Neural crest cell (in vitro differentiated cells): Measurements from ENCODE around the gene NTM. TPM values are rescaled to one million over a fixed set of nuclear protein-coding genes. Genes with fewer than 3 reads are reported as not detected.
A peak's percentile ranks its signal among the peaks of the same experiment; 100 is the strongest.

Experiments used
- DNase-seq: peaks from one replicate; pipeline ENCODE4 v3.0.0; 2021; ENCODE audit warnings: low read depth, mixed read lengths, low spot score
- H3K27ac Mint-ChIP-seq: one replicate; pipeline ENCODE4 v1.8.0; 2021; ENCODE audit warnings: mild to moderate bottlenecking, mixed read lengths; ENCODE audit not compliant: unreplicated experiment
- H3K27me3 Mint-ChIP-seq: 2 replicates; pipeline ENCODE4 v1.8.0; 2021; ENCODE audit warnings: low read depth, mild to moderate bottlenecking, mixed read lengths
- H3K36me3 Mint-ChIP-seq: 2 replicates; pipeline ENCODE4 v1.8.0; 2021; ENCODE audit warnings: low read depth, mild to moderate bottlenecking, mixed read lengths
- H3K4me1 Mint-ChIP-seq: 2 replicates; pipeline ENCODE4 v1.8.0; 2021; ENCODE audit warnings: mixed read lengths
- H3K4me3 Mint-ChIP-seq: one replicate; pipeline ENCODE4 v1.8.0; 2021; ENCODE audit warnings: mild to moderate bottlenecking, mixed read lengths
- H3K9me3 Mint-ChIP-seq: 2 replicates; pipeline ENCODE4 v1.8.0; 2021; ENCODE audit warnings: mixed read lengths
- total RNA-seq: library from RNA; stranded (reverse); gene quantifications from 2 replicates; pipeline ENCODE4 v1.2.1, GENCODE V29; 2021
- TF ChIP-seq, protein P1 (sequence below): fragments of 200-600 bp; sonication (generic); conservative IDR thresholded peaks from 2 replicates; pipeline ENCODE4 v1.5.0; 2021; ENCODE audit warnings: antibody characterized with exemption, mild to moderate bottlenecking

NTM gene
- total RNA-seq, 1 donor from 2014 or later = 11.3 TPM

DNA sequence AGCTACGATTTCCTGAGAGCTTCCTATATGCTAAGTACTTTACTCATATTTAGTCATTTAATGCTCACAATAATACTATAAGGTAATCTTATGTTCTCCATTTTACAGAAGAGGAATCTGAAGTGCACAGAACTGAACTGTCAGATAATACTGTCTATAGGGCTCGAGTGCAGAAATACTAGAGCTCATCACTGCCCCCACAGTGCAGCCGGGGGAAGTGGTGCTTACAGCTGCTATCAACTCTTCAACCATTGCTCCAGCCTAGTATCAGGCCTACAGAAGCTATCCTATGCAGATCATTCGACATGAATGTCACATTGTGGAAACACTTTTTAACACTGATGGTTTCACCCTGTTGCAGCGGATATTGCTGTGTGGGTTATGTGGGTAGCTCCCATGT is 929.9 kb downstream of the NTM start:
- Mint-ChIP-seq H3K36me3 (no peaks in the 10 kb centered on the region), H3K4me1 (no peaks in the 10 kb centered on the region), H3K4me3 (no peak overlapping the region), H3K27me3 (no peaks in the 10 kb centered on the region), H3K27ac (no peak overlapping the region), H3K9me3 (peaks cover 2% of the 10 kb centered on the region)
- DNase-seq = no peak
- TF ChIP-seq, protein P1, sequence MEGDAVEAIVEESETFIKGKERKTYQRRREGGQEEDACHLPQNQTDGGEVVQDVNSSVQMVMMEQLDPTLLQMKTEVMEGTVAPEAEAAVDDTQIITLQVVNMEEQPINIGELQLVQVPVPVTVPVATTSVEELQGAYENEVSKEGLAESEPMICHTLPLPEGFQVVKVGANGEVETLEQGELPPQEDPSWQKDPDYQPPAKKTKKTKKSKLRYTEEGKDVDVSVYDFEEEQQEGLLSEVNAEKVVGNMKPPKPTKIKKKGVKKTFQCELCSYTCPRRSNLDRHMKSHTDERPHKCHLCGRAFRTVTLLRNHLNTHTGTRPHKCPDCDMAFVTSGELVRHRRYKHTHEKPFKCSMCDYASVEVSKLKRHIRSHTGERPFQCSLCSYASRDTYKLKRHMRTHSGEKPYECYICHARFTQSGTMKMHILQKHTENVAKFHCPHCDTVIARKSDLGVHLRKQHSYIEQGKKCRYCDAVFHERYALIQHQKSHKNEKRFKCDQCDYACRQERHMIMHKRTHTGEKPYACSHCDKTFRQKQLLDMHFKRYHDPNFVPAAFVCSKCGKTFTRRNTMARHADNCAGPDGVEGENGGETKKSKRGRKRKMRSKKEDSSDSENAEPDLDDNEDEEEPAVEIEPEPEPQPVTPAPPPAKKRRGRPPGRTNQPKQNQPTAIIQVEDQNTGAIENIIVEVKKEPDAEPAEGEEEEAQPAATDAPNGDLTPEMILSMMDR = peak; percentile 59

- Mint-ChIP-seq H3K36me3 (no peaks in the 10 kb centered on the region), H3K27me3 (no peaks in the 10 kb centered on the region), H3K4me3 (no peak overlapping the region), H3K9me3 (peaks cover 2% of the 10 kb centered on the region), H3K4me1 (no peaks in the 10 kb centered on the region), H3K27ac (no peak overlapping the region)
- DNase-seq = no peak
- TF ChIP-seq, protein P1 = no peak
Observed at GRCh38 chr11:132301465-132301864, 931.0 kb downstream of the NTM start.

DNA sequence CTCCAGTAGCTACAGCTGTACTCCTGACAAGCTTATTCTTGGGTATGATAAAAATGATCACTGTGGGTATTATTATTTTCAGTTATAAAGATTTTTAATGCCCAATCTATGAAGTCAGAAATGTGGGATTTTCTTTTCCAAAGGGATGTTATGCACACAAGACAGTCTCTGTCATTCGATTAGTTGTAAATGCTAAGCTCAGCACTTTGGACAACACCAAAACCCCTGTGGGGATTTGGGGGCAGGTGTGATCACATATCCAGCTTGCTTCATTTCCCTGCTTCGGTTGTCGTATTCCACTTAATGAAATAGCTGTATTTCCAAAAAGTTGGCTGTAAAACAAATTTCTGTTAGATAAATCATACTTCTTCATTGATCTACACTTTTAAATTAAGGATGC is 931.5 kb downstream of the NTM start:
- H3K27me3 Mint-ChIP-seq = no peaks in the 10 kb centered on the region
- peaks cover 2% of the 10 kb centered on the region for H3K9me3 Mint-ChIP-seq
- H3K4me3 Mint-ChIP-seq = no peak overlapping the region
- TF ChIP-seq, protein P1 = no peak
- H3K27ac Mint-ChIP-seq = no peak overlapping the region
- no peaks in the 10 kb centered on the region for H3K4me1 Mint-ChIP-seq
- DNase-seq = no peak
- H3K36me3 Mint-ChIP-seq = no peaks in the 10 kb centered on the region

DNA sequence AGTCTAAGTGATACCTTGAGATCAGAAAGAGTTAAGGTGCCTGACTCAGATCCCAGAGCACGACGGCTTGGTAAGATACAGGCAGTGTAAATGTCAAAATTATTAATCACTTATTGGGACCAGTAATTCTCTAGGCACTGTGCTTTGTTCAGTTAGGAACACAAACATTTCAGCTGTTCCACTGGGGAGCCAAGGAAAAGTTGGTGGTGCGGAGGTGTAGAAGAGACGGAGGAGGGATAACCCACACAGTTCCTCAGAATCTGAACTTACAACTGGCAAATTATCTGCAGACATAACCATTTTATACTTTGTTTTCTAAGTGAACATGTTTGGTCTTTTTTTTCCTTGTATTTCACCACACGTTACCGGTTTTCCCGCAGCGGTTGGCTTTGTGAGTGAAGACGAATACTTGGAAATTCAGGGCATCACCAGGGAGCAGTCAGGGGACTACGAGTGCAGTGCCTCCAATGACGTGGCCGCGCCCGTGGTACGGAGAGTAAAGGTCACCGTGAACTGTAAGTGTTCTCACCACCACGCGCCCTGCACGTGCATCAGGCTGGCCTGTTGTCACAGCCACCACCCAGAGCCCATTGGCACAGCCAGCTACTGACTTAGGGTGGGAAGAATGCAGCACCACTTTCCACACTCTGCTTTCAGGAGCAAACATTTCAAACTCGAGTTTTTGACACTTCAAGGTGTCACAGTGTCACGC is 937.0 kb downstream of the NTM start:
- DNase-seq = no peak
- Mint-ChIP-seq H3K27me3 (no peaks in the 10 kb centered on the region), H3K36me3 (no peaks in the 10 kb centered on the region), H3K4me1 (peaks cover 6% of the 10 kb centered on the region), H3K9me3 (peaks cover 2% of the 10 kb centered on the region), H3K4me3 (no peak overlapping the region), H3K27ac (no peak overlapping the region)
- TF ChIP-seq, protein P1 = no peak

DNA sequence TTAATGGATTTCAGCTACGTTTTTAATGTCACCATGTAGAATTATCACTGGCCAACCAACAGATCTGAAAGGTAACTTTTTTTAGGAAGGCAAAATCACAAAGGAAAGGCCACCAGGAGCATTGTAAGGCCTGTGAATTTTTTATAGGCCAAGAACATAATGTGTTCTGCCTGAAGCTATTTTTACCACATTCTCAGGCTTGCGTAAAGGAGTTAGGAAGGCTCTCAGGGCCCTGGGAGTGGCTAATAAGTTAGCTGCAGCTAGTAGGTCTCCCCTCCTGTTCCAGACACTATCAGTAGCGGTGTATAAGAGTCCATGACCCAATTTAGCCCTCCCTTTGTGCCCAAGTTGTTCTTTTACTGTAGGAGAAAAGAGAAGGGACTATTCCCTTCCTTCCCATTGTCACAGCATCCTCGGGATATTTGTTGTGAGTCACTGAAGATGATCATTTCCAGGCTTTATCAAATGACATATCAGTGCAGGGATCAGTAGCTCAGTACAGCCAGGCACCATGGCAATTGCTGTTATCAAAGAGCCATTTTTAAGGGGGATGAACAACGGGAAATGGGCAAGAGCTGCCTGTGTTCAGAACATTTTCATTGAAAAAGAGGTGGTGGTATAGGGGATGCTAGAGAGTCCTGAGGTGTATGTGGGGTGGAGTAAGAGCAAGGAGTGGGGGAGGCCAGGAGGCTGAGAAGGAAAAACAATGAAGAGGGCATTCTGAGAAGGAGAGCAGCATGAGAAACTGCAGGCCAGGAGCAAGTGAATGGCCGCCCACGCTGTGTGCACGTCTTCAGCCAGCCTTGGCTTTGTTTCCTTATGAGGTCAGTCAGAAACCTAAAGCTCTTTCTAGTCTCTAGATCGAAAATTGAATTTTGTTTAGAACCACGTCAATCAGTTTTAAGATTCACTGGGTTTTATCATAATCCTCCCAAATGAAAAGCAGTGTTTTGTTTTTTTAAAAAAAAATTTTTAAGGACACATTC is 940.3 kb downstream of the NTM start:
- H3K4me1 Mint-ChIP-seq = peaks cover 15% of the 10 kb centered on the region
- no peak for DNase-seq
- no peaks in the 10 kb centered on the region for H3K27me3 Mint-ChIP-seq
- H3K27ac Mint-ChIP-seq = peak overlapping the region; percentile 48
- peaks cover 2% of the 10 kb centered on the region for H3K9me3 Mint-ChIP-seq
- TF ChIP-seq, protein P1 = no peak
- H3K36me3 Mint-ChIP-seq = no peaks in the 10 kb centered on the region
- no peak overlapping the region for H3K4me3 Mint-ChIP-seq
